Fibroblast of mammary gland (primary cell): ENCODE results near the gene ATP9A.
A peak's percentile ranks its signal among the peaks of the same experiment; 100 is the strongest.

ENCODE experiments used
- DNase-seq: peaks from one replicate; pipeline ENCODE4 v3.0.0-alpha.2; 2010; ENCODE audit warnings: low read depth
- H3K4me3 ChIP-seq: 2 replicates; pipeline ENCODE4 v1.5.1; 2011; ENCODE audit warnings: low read depth, mild to moderate bottlenecking, low read length, moderate library complexity; ENCODE audit not compliant: control insufficient read depth
- CTCF ChIP-seq: conservative IDR thresholded peaks from 2 replicates; pipeline ENCODE4 v1.5.1; 2011; ENCODE audit warnings: low read depth, low read length, inconsistent platforms; ENCODE audit not compliant: control insufficient read depth, insufficient read depth

The ATP9A gene

GRCh38 chr20:51636123-51636522, 132.1 kb downstream of the ATP9A start:
- no peak overlapping the region for H3K4me3 ChIP-seq
- no peak for TF ChIP-seq CTCF
- no peak for DNase-seq

- no peak for TF ChIP-seq CTCF
- no peak overlapping the region for H3K4me3 ChIP-seq
- no peak for DNase-seq
Observed at GRCh38 chr20:51635680-51636079, 132.5 kb downstream of the ATP9A start.

GRCh38 chr20:51634877-51635276, 133.3 kb downstream of the ATP9A start:
- no peak overlapping the region for H3K4me3 ChIP-seq
- no peak for TF ChIP-seq CTCF
- no peak for DNase-seq

- no peak for TF ChIP-seq CTCF
- DNase-seq = peak; percentile 35
- no peak overlapping the region for H3K4me3 ChIP-seq
Observed at GRCh38 chr20:51634257-51634656, 133.9 kb downstream of the ATP9A start.

GRCh38 chr20:51633430-51633829, 134.8 kb downstream of the ATP9A start:
- TF ChIP-seq CTCF = no peak
- no peak overlapping the region for H3K4me3 ChIP-seq

GRCh38 chr20:51631953-51632352, 136.2 kb downstream of the ATP9A start:
- no peak overlapping the region for H3K4me3 ChIP-seq
- DNase-seq = no peak
- no peak for TF ChIP-seq CTCF

More at GRCh38 chr20:51633430-51633829, 134.8 kb downstream of the ATP9A start:
- no peak for DNase-seq
